Measurements from ENCODE around the gene RTCA.
"Not testable (repeated sequence)": the region's sequence is repeated elsewhere in the genome, so short reads cannot be mapped to it uniquely, and the experiment has no call there.

RTCA gene

GRCh38 chr1:100265931-100266740 lies at the start of gene RTCA:
TSS of gene RTCA (plus strand) at chr1:100266216. CDS start at chr1:100266376, 160 bp downstream.
- DNase-seq = peak; percentile 94

GRCh38 chr1:100217834-100218233 lies 48.2 kb upstream of the RTCA start:
- no peak for DNase-seq

- no peak for DNase-seq
These were observed 46.6 kb upstream of the RTCA start for GRCh38 chr1:100219457-100219856.

- DNase-seq = no peak
These were observed 46.1 kb upstream of the RTCA start for GRCh38 chr1:100219883-100220282.

- DNase-seq = no peak
These were observed 43.6 kb upstream of the RTCA start for GRCh38 chr1:100222428-100222827.

- no peak for DNase-seq
These were observed 36.2 kb upstream of the RTCA start for GRCh38 chr1:100229681-100230443.

- DNase-seq = no peak
These were observed 35.3 kb upstream of the RTCA start for GRCh38 chr1:100230765-100231164.

- no peak for DNase-seq
These were observed 34.3 kb upstream of the RTCA start for GRCh38 chr1:100231721-100232120.

- DNase-seq = no peak
These were observed 33.9 kb upstream of the RTCA start for GRCh38 chr1:100232156-100232555.

GRCh38 chr1:100233566-100233965 lies 32.5 kb upstream of the RTCA start:
- DNase-seq = not testable (repeated sequence)

- DNase-seq = no peak
These were observed 31.6 kb upstream of the RTCA start for GRCh38 chr1:100234432-100234831.

- no peak for DNase-seq
These were observed 28.9 kb upstream of the RTCA start for GRCh38 chr1:100237091-100237490.

GRCh38 chr1:100239961-100240360 lies 26.1 kb upstream of the RTCA start:
- DNase-seq = no peak

GRCh38 chr1:100240631-100241030 lies 25.4 kb upstream of the RTCA start:
- no peak for DNase-seq

GRCh38 chr1:100246738-100247137 lies 19.3 kb upstream of the RTCA start:
- DNase-seq = no peak

- DNase-seq = no peak
These were observed 16.9 kb upstream of the RTCA start for GRCh38 chr1:100249155-100249536.

GRCh38 chr1:100249537-100250257 lies 16.3 kb upstream of the RTCA start, which contains the start of gene DBT:
TSS of gene DBT (minus strand) at chr1:100249834. CDS start at chr1:100249820, 14 bp downstream.
- peak; percentile 88 for DNase-seq

GRCh38 chr1:100250264-100250663 lies 15.8 kb upstream of the RTCA start:
- no peak for DNase-seq

- no peak for DNase-seq
These were observed 15.2 kb upstream of the RTCA start for GRCh38 chr1:100250807-100251206.

GRCh38 chr1:100252901-100253300 lies 13.1 kb upstream of the RTCA start:
- no peak for DNase-seq

- DNase-seq = no peak
These were observed 12.5 kb upstream of the RTCA start for GRCh38 chr1:100253552-100253951.

- DNase-seq = not testable (repeated sequence)
These were observed 9.7 kb upstream of the RTCA start for GRCh38 chr1:100256273-100256672.

GRCh38 chr1:100258427-100258826 lies 7.6 kb upstream of the RTCA start:
- DNase-seq = not testable (repeated sequence)

Data from CD4-positive, alpha-beta T cell treated with Interferon gamma for 1 hour (primary cell).